Lower leg skin (tissue), 4 donors: ENCODE data around the gene ATP11C. TPM values are rescaled to one million over a fixed set of nuclear protein-coding genes. Genes with fewer than 3 reads are reported as not detected.

ENCODE experiments used
- DNase-seq, 2 donors: peaks; one replicate each; pipeline ENCODE4 v3.0.0-alpha.2; 2019; ENCODE audit warnings: low spot score in 2 of 2
- H3K4me3 ChIP-seq: fragments of 200-600 bp; sonication (generic); 2 replicates; pipeline ENCODE4 v1.5.1; 2017; ENCODE audit warnings: mild to moderate bottlenecking, low read depth; ENCODE audit not compliant: poor library complexity, severe bottlenecking
- WGBS, 2 donors: methylation state at CpG; one replicate each; pipeline ENCODE4 v1.1.5; 2018; 5-methylcytosine and 5-hydroxymethylcytosine counted together
- intact Hi-C: fragments of 100-400 bp; cut with DNase I; formaldehyde crosslinking; loops from one replicate; pipeline ENCODE4 v1.15.0; 2023; ENCODE audit warnings: low total_unique reads
- microRNA counts, 2 donors: library from miRNA; unstranded; fragments of <30 nt; microRNA quantifications; one replicate each; lab custom pipeline; 2016
- microRNA-seq, 2 donors: library from miRNA; unstranded; fragments of <30 nt; microRNA quantifications; one replicate each; pipeline ENCODE4, GENCODE V29; 2016; ENCODE audit warnings: borderline replicate concordance in 2 of 2, borderline number of aligned reads in 1 of 2
- total RNA-seq, 4 donors: library from RNA; depleted of rRNA; stranded (reverse); fragments of >200 nt; gene quantifications; one replicate each; pipeline ENCODE4 v1.1.0, GENCODE V29; 2016
- TF ChIP-seq, protein P1 (sequence below), 3 donors: fragments of 450-650 bp; IDR thresholded peaks; one replicate each; pipeline ENCODE4 v1.5.1; 2016; ENCODE audit warnings: antibody characterized with exemption in 3 of 3, mild to moderate bottlenecking in 3 of 3, moderate library complexity in 2 of 3

The ATP11C gene
- total RNA-seq, 4 donors from 2014 or later, result 9.4 to 17.0 (median 13.5) TPM

DNA sequence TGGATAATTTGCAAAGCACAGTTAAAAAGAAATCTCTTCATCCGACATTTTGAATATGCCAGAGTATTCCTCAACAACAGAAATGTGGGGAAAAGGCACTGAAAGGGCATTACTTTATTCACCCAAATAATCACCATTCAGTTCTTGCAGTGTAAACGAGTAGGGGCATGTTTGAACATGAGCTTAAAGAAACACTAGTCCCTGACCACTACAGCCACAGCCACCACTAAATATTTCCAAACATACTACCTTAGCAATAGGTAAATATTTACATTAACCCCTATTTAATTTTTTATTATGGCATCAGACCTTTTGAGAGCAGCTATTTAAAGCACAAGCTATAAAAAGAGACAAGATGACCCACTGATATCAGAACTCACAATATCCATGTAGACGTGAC, 252.5 kb downstream of the ATP11C start:
- no peak overlapping the region for H3K4me3 ChIP-seq
- TF ChIP-seq, protein P1, sequence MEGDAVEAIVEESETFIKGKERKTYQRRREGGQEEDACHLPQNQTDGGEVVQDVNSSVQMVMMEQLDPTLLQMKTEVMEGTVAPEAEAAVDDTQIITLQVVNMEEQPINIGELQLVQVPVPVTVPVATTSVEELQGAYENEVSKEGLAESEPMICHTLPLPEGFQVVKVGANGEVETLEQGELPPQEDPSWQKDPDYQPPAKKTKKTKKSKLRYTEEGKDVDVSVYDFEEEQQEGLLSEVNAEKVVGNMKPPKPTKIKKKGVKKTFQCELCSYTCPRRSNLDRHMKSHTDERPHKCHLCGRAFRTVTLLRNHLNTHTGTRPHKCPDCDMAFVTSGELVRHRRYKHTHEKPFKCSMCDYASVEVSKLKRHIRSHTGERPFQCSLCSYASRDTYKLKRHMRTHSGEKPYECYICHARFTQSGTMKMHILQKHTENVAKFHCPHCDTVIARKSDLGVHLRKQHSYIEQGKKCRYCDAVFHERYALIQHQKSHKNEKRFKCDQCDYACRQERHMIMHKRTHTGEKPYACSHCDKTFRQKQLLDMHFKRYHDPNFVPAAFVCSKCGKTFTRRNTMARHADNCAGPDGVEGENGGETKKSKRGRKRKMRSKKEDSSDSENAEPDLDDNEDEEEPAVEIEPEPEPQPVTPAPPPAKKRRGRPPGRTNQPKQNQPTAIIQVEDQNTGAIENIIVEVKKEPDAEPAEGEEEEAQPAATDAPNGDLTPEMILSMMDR (IDR thresholded peaks at IDR 0.05), result no peak
- WGBS, 2 donors, result 54 to 58% methylated on average over 3 of the region's 3 CpGs
- no peak for DNase-seq
- intact Hi-C loops, result no loop called here

MicroRNAs within 50 kb of the gene (microRNA counts, 767-probe panel; counts per million panel counts)
- microRNA hsa-miR-505-3p (lab: Ali Mortazavi, UCI), result 0 to 358 counts per million in 2 donors

Small RNA genes lying within 50 kb of the gene (microRNA-seq; reads per million reads assigned to microRNA genes)
- gene MIR505, result 120 to 122 reads per million in 2 donors

Other genes with a start within 250 kb of the ATP11C start
- gene MCF2, start 224.9 kb downstream of the ATP11C start, total RNA-seq, result under 1 TPM in 1 of 4 donors, not detected in 3; 0.13 TPM
- gene CXorf66, start 32.5 kb upstream of the ATP11C start, total RNA-seq, result not detected